Osteocyte (in vitro differentiated cells): ENCODE measurements around the gene CD48. TPM values are rescaled to one million over a fixed set of nuclear protein-coding genes. Genes with fewer than 3 reads are reported as not detected.
"Not testable (repeated sequence)": the region's sequence is repeated elsewhere in the genome, so short reads cannot be mapped to it uniquely, and the experiment has no call there.

Source experiments
- DNase-seq: peaks from one replicate; pipeline ENCODE4 v3.0.0; 2021; ENCODE audit warnings: mixed read lengths; ENCODE audit not compliant: unreplicated experiment; ENCODE audit errors: extremely low spot score
- H3K27ac Mint-ChIP-seq: one replicate; pipeline ENCODE4 v1.8.0; 2021; ENCODE audit warnings: mild to moderate bottlenecking, mixed read lengths; ENCODE audit not compliant: unreplicated experiment
- H3K27me3 Mint-ChIP-seq: one replicate; pipeline ENCODE4 v1.8.0; 2021; ENCODE audit warnings: mixed read lengths; ENCODE audit not compliant: unreplicated experiment
- H3K36me3 Mint-ChIP-seq: one replicate; pipeline ENCODE4 v1.8.0; 2021; ENCODE audit warnings: mixed read lengths; ENCODE audit not compliant: unreplicated experiment
- H3K4me1 Mint-ChIP-seq: one replicate; pipeline ENCODE4 v1.8.0; 2021; ENCODE audit warnings: mixed read lengths; ENCODE audit not compliant: unreplicated experiment
- H3K4me3 Mint-ChIP-seq: one replicate; pipeline ENCODE4 v1.8.0; 2021; ENCODE audit warnings: mild to moderate bottlenecking, moderate library complexity, mixed read lengths; ENCODE audit not compliant: unreplicated experiment
- H3K9me3 Mint-ChIP-seq: one replicate; pipeline ENCODE4 v1.8.0; 2021; ENCODE audit warnings: mixed read lengths; ENCODE audit not compliant: unreplicated experiment
- CTCF ChIP-seq: fragments of 200-600 bp; sonication (generic); IDR thresholded peaks from 2 replicates; pipeline ENCODE4 v1.5.0; 2021; ENCODE audit warnings: antibody characterized with exemption, mild to moderate bottlenecking, moderate library complexity
- total RNA-seq: library from RNA; stranded (reverse); gene quantifications from 2 replicates; pipeline ENCODE4 v1.2.1, GENCODE V29; 2021

Gene CD48
- total RNA-seq, 1 donor from 2014 or later, result not detected

- no peaks in the 10 kb centered on the region for H3K36me3 Mint-ChIP-seq
- no peaks in the 10 kb centered on the region for H3K4me1 Mint-ChIP-seq
- H3K27ac Mint-ChIP-seq, result no peak overlapping the region
- no peaks in the 10 kb centered on the region for H3K27me3 Mint-ChIP-seq
- H3K4me3 Mint-ChIP-seq, result no peak overlapping the region
- DNase-seq, result no peak
- no peak for TF ChIP-seq CTCF
- no peaks in the 10 kb centered on the region for H3K9me3 Mint-ChIP-seq
Observed at GRCh38 chr1:160738271-160738670, 26.6 kb upstream of the CD48 start.

- no peak overlapping the region for H3K27ac Mint-ChIP-seq
- no peak for TF ChIP-seq CTCF
- no peak for DNase-seq
- H3K36me3 Mint-ChIP-seq, result no peaks in the 10 kb centered on the region
- H3K9me3 Mint-ChIP-seq, result no peaks in the 10 kb centered on the region
- H3K4me1 Mint-ChIP-seq, result no peaks in the 10 kb centered on the region
- no peaks in the 10 kb centered on the region for H3K27me3 Mint-ChIP-seq
- H3K4me3 Mint-ChIP-seq, result no peak overlapping the region
Observed at GRCh38 chr1:160734301-160734700, 22.7 kb upstream of the CD48 start.

GRCh38 chr1:160733898-160734297 lies 22.3 kb upstream of the CD48 start:
- Mint-ChIP-seq H3K27me3 (no peaks in the 10 kb centered on the region), H3K4me1 (no peaks in the 10 kb centered on the region), H3K4me3 (no peak overlapping the region), H3K9me3 (no peaks in the 10 kb centered on the region), H3K36me3 (no peaks in the 10 kb centered on the region), H3K27ac (no peak overlapping the region)
- no peak for DNase-seq
- no peak for TF ChIP-seq CTCF

- Mint-ChIP-seq H3K36me3 (no peaks in the 10 kb centered on the region), H3K9me3 (no peaks in the 10 kb centered on the region), H3K27ac (no peak overlapping the region), H3K27me3 (no peaks in the 10 kb centered on the region), H3K4me3 (no peak overlapping the region), H3K4me1 (no peaks in the 10 kb centered on the region)
- DNase-seq, result no peak
- TF ChIP-seq CTCF, result no peak
Observed at GRCh38 chr1:160731990-160732389, 20.4 kb upstream of the CD48 start.

- H3K4me3 Mint-ChIP-seq, H3K27me3 Mint-ChIP-seq, H3K4me1 Mint-ChIP-seq, DNase-seq, H3K36me3 Mint-ChIP-seq, H3K9me3 Mint-ChIP-seq, H3K27ac Mint-ChIP-seq: not testable (repeated sequence)
Observed at GRCh38 chr1:160731564-160731963, 19.9 kb upstream of the CD48 start.

GRCh38 chr1:160727316-160727640 lies 15.7 kb upstream of the CD48 start:
- Mint-ChIP-seq H3K27ac (no peak overlapping the region), H3K4me3 (no peak overlapping the region), H3K4me1 (no peaks in the 10 kb centered on the region), H3K27me3 (peaks cover 3% of the 10 kb centered on the region), H3K36me3 (no peaks in the 10 kb centered on the region), H3K9me3 (no peaks in the 10 kb centered on the region)
- no peak for TF ChIP-seq CTCF
- no peak for DNase-seq
